ENCODE data around the gene SLC6A20.

Gene SLC6A20

GRCh38 chr3:45799586-45799985 is 3.2 kb upstream of the SLC6A20 start:
- DNase-seq = no peak

GRCh38 chr3:45798034-45798433 is 1.7 kb upstream of the SLC6A20 start:
- DNase-seq = no peak

- no peak for DNase-seq
Measured at GRCh38 chr3:45796902-45797637, 734 bp upstream of the SLC6A20 start.

- no peak for DNase-seq
Measured at GRCh38 chr3:45795509-45795881, 841 bp downstream of the SLC6A20 start.

GRCh38 chr3:45794660-45795059 is 1.7 kb downstream of the SLC6A20 start:
- DNase-seq = no peak

- no peak for DNase-seq
Measured at GRCh38 chr3:45794177-45794560, 2.2 kb downstream of the SLC6A20 start.

GRCh38 chr3:45793482-45794176 is 2.7 kb downstream of the SLC6A20 start:
- DNase-seq = no peak

GRCh38 chr3:45792516-45793172 is 3.7 kb downstream of the SLC6A20 start:
- no peak for DNase-seq

GRCh38 chr3:45792036-45792435 is 4.3 kb downstream of the SLC6A20 start:
- no peak for DNase-seq

GRCh38 chr3:45790596-45790995 is 5.7 kb downstream of the SLC6A20 start:
- DNase-seq = no peak

GRCh38 chr3:45789235-45789812 is 7.0 kb downstream of the SLC6A20 start:
- no peak for DNase-seq

GRCh38 chr3:45787551-45787950 is 8.8 kb downstream of the SLC6A20 start:
- DNase-seq = no peak

GRCh38 chr3:45786801-45787495 is 9.4 kb downstream of the SLC6A20 start:
- DNase-seq = no peak

GRCh38 chr3:45785605-45786150 is 10.7 kb downstream of the SLC6A20 start:
- DNase-seq = no peak

- DNase-seq = no peak
Measured at GRCh38 chr3:45783667-45784066, 12.7 kb downstream of the SLC6A20 start.

GRCh38 chr3:45782381-45782780 is 14.0 kb downstream of the SLC6A20 start:
- no peak for DNase-seq

- DNase-seq = no peak
Measured at GRCh38 chr3:45781841-45782240, 14.5 kb downstream of the SLC6A20 start.

GRCh38 chr3:45781271-45781670 is 15.1 kb downstream of the SLC6A20 start:
- DNase-seq = no peak

- DNase-seq = no peak
Measured at GRCh38 chr3:45779746-45780735, 16.3 kb downstream of the SLC6A20 start.

GRCh38 chr3:45778761-45779201 is 17.6 kb downstream of the SLC6A20 start:
- no peak for DNase-seq

GRCh38 chr3:45777746-45778386 is 18.5 kb downstream of the SLC6A20 start:
- no peak for DNase-seq

All from fibroblast of upper back skin (primary cell).